ENCODE data around the gene TUBB6.
A peak's percentile ranks its signal among the peaks of the same experiment; 100 is the strongest.

The TUBB6 gene

GRCh38 chr18:12317664-12318333 lies 9.8 kb downstream of the TUBB6 start:
- no peak for DNase-seq (ENCODE audit: low spot score)
- TF ChIP-seq, protein P1, sequence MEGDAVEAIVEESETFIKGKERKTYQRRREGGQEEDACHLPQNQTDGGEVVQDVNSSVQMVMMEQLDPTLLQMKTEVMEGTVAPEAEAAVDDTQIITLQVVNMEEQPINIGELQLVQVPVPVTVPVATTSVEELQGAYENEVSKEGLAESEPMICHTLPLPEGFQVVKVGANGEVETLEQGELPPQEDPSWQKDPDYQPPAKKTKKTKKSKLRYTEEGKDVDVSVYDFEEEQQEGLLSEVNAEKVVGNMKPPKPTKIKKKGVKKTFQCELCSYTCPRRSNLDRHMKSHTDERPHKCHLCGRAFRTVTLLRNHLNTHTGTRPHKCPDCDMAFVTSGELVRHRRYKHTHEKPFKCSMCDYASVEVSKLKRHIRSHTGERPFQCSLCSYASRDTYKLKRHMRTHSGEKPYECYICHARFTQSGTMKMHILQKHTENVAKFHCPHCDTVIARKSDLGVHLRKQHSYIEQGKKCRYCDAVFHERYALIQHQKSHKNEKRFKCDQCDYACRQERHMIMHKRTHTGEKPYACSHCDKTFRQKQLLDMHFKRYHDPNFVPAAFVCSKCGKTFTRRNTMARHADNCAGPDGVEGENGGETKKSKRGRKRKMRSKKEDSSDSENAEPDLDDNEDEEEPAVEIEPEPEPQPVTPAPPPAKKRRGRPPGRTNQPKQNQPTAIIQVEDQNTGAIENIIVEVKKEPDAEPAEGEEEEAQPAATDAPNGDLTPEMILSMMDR (IDR thresholded peaks at IDR 0.05; ENCODE audit: extremely low read depth, missing control alignments): no peak

DNA sequence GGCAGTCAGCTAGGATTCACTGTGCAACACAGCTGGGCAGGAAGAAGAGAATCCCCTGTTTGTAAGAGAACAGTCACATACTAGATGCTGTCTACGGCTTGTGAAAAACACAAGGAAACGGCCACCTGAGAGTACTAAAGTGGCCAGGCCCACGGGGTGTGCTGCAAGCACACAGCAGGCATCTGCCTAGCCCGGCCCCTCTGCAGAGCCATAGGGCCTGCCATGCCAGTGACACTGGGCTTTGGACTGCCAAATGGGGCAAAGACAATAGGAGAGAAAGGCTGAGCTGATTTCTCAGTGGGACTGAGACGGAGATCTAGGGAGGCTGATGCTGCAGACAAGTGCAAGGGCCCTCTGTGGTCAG lies 10.3 kb downstream of the TUBB6 start:
- no peak for DNase-seq (ENCODE audit: low spot score)
- TF ChIP-seq, protein P1 (IDR thresholded peaks at IDR 0.05; ENCODE audit: extremely low read depth, missing control alignments): no peak

GRCh38 chr18:12318857-12319256 lies 10.8 kb downstream of the TUBB6 start:
- TF ChIP-seq, protein P1 (IDR thresholded peaks at IDR 0.05; ENCODE audit: extremely low read depth, missing control alignments): no peak
- no peak for DNase-seq (ENCODE audit: low spot score)

DNA sequence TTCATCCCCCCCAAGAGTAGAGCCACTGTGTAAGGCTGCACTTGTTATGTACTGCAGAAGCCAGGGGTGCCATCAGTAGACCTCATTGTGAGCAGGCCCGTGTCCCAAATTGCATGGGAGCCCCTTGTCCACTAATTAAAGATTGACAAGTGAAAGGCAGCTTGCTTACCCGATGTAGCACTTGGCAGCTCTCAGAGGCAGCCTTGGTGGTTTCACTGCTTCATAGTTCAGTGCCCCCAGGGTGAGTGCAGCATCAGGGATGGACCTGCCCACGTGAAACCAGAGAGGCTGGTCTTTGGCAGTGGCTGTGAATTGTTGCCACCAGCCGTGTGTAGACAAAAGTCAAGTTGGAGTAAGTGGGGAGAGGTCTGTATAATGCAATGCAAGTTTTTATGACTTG lies 13.3 kb downstream of the TUBB6 start:
- TF ChIP-seq, protein P1 (IDR thresholded peaks at IDR 0.05; ENCODE audit: extremely low read depth, missing control alignments): no peak
- peak; percentile 60 for DNase-seq (ENCODE audit: low spot score)

GRCh38 chr18:12324991-12325725 lies 17.1 kb downstream of the TUBB6 start:
- TF ChIP-seq, protein P1 (IDR thresholded peaks at IDR 0.05; ENCODE audit: extremely low read depth, missing control alignments): no peak
- DNase-seq (ENCODE audit: low spot score): no peak

- no peak for DNase-seq (ENCODE audit: low spot score)
- TF ChIP-seq, protein P1 (IDR thresholded peaks at IDR 0.05; ENCODE audit: extremely low read depth, missing control alignments): no peak
Measured at GRCh38 chr18:12325726-12326245, 17.7 kb downstream of the TUBB6 start.

- TF ChIP-seq, protein P1 (IDR thresholded peaks at IDR 0.05; ENCODE audit: extremely low read depth, missing control alignments): no peak
- no peak for DNase-seq (ENCODE audit: low spot score)
Measured at GRCh38 chr18:12326711-12327460, 18.8 kb downstream of the TUBB6 start.
